Colonic mucosa (tissue), 4 donors: ENCODE results near the gene FGF3. TPM values are rescaled to one million over a fixed set of nuclear protein-coding genes. Genes with fewer than 3 reads are reported as not detected.

Source experiments
- DNase-seq: peaks from one replicate; pipeline ENCODE4 v3.0.0-alpha.2; 2020
- H3K27ac ChIP-seq: fragments of 200-600 bp; one replicate; pipeline ENCODE4 v1.8.0; 2021
- H3K27me3 ChIP-seq: fragments of 200-600 bp; one replicate; pipeline ENCODE4 v1.8.0; 2021
- H3K36me3 ChIP-seq: fragments of 200-600 bp; one replicate; pipeline ENCODE4 v1.8.0; 2021
- H3K4me1 ChIP-seq: fragments of 200-600 bp; one replicate; pipeline ENCODE4 v1.8.0; 2021; ENCODE audit warnings: mild to moderate bottlenecking
- H3K4me3 ChIP-seq: fragments of 200-600 bp; one replicate; pipeline ENCODE4 v1.8.0; 2021
- H3K9ac ChIP-seq, 2 donors: one replicate each; pipeline ENCODE4 v1.7.0; 2013; ENCODE audit warnings: control low read depth in 2 of 2, low read depth in 2 of 2, low read length in 2 of 2
- H3K9me3 ChIP-seq: fragments of 200-600 bp; one replicate; pipeline ENCODE4 v1.8.0; 2021
- CTCF ChIP-seq: fragments of 200-600 bp; IDR thresholded peaks from one replicate; pipeline ENCODE4 v1.8.0; 2022; ENCODE audit warnings: antibody characterized with exemption, mild to moderate bottlenecking
- intact Hi-C: fragments of 100-400 bp; cut with DNase I; formaldehyde crosslinking; loops from one replicate; pipeline ENCODE4 v1.14.1; 2022
- total RNA-seq, 2 donors: library from RNA; stranded (reverse); fragmentation: NEBNext Ultra II Directional in 1 of 2; extraction: Animal tissue kit (Norgen Biotek cat#: 25700) in 1 of 2; gene quantifications; one replicate each; pipeline ENCODE4 v1.2.1, GENCODE V29; 2021
- donor health status: healthy.
- donor health status: DM: no; HTN: no; CAD: no.
- donor health status: DM: no; HTN: no; CAD: no.

The FGF3 gene
- total RNA-seq, 2 donors from 2014 or later: not detected

- Histone ChIP-seq H3K27me3 (no peaks in the 10 kb centered on the region), H3K4me3 (no peak overlapping the region), H3K9ac (no peak overlapping the region), H3K36me3 (no peaks in the 10 kb centered on the region), H3K9me3 (no peaks in the 10 kb centered on the region), H3K4me1 (no peaks in the 10 kb centered on the region), H3K27ac (no peak overlapping the region)
- intact Hi-C loops: no loop called here
- TF ChIP-seq CTCF: no peak
- DNase-seq: no peak
Observed at GRCh38 chr11:69831985-69832384, 12.8 kb upstream of the FGF3 start.

- no peak for DNase-seq
- intact Hi-C loops: no loop called here
- no peaks in the 10 kb centered on the region for H3K9me3 ChIP-seq
- no peaks in the 10 kb centered on the region for H3K27me3 ChIP-seq
- no peaks in the 10 kb centered on the region for H3K4me1 ChIP-seq
- no peak overlapping the region for H3K9ac ChIP-seq
- H3K36me3 ChIP-seq: no peaks in the 10 kb centered on the region
- no peak for TF ChIP-seq CTCF
- H3K27ac ChIP-seq: no peak overlapping the region
- no peak overlapping the region for H3K4me3 ChIP-seq
Observed at GRCh38 chr11:69830086-69830485, 10.9 kb upstream of the FGF3 start.

GRCh38 chr11:69828971-69829344, 9.7 kb upstream of the FGF3 start:
- H3K27ac ChIP-seq: no peak overlapping the region
- H3K9me3 ChIP-seq: no peaks in the 10 kb centered on the region
- H3K4me1 ChIP-seq: no peaks in the 10 kb centered on the region
- TF ChIP-seq CTCF: no peak
- no peaks in the 10 kb centered on the region for H3K36me3 ChIP-seq
- no peak overlapping the region for H3K4me3 ChIP-seq
- intact Hi-C loops: no loop called here
- DNase-seq: peak; percentile 65
- no peak overlapping the region for H3K9ac ChIP-seq
- H3K27me3 ChIP-seq: no peaks in the 10 kb centered on the region

GRCh38 chr11:69828276-69828970, 9.2 kb upstream of the FGF3 start:
- Histone ChIP-seq H3K27me3 (no peaks in the 10 kb centered on the region), H3K4me3 (no peak overlapping the region)

GRCh38 chr11:69826773-69827172, 7.6 kb upstream of the FGF3 start:
- H3K4me1 ChIP-seq: no peaks in the 10 kb centered on the region
- H3K27me3 ChIP-seq: no peaks in the 10 kb centered on the region
- no peak for TF ChIP-seq CTCF
- intact Hi-C loops: no loop called here
- DNase-seq: no peak
- no peak overlapping the region for H3K4me3 ChIP-seq
- no peak overlapping the region for H3K27ac ChIP-seq
- no peak overlapping the region for H3K9ac ChIP-seq
- H3K9me3 ChIP-seq: no peaks in the 10 kb centered on the region
- no peaks in the 10 kb centered on the region for H3K36me3 ChIP-seq

More at GRCh38 chr11:69828276-69828970, 9.2 kb upstream of the FGF3 start:
- Histone ChIP-seq H3K9me3 (no peaks in the 10 kb centered on the region), H3K9ac (no peak overlapping the region), H3K27ac (no peak overlapping the region), H3K36me3 (no peaks in the 10 kb centered on the region), H3K4me1 (no peaks in the 10 kb centered on the region)
- DNase-seq: peak; percentile 29
- TF ChIP-seq CTCF: no peak
- intact Hi-C loops: no loop called here
